ENCODE results near the gene KCNIP4. TPM values are rescaled to one million over a fixed set of nuclear protein-coding genes. Genes with fewer than 3 reads are reported as not detected.

Gene KCNIP4
- total and polyA plus RNA-seq, 12 donors, result 0.44 to 4.1 (median 1.6) TPM

- Histone ChIP-seq H3K4me3 (no peak overlapping the region), H3K4me1 (replicated peaks in 1 of 2) (no peaks in the 10 kb centered on the region), H3K9me3 (replicated peaks in 1 of 3) (no peaks in the 10 kb centered on the region), H3K27ac (no peak overlapping the region), H3K27me3 (no peaks in the 10 kb centered on the region), H3K36me3 (replicated peaks in 1 of 2) (no peaks in the 10 kb centered on the region)
- intact Hi-C loops (cut with DNase I), result no loop called here
- no peak for DNase-seq
- 51 to 64% (median 60%) methylated on average over 2 of the region's 2 CpGs for WGBS, 4 donors
- TF ChIP-seq, protein P1, sequence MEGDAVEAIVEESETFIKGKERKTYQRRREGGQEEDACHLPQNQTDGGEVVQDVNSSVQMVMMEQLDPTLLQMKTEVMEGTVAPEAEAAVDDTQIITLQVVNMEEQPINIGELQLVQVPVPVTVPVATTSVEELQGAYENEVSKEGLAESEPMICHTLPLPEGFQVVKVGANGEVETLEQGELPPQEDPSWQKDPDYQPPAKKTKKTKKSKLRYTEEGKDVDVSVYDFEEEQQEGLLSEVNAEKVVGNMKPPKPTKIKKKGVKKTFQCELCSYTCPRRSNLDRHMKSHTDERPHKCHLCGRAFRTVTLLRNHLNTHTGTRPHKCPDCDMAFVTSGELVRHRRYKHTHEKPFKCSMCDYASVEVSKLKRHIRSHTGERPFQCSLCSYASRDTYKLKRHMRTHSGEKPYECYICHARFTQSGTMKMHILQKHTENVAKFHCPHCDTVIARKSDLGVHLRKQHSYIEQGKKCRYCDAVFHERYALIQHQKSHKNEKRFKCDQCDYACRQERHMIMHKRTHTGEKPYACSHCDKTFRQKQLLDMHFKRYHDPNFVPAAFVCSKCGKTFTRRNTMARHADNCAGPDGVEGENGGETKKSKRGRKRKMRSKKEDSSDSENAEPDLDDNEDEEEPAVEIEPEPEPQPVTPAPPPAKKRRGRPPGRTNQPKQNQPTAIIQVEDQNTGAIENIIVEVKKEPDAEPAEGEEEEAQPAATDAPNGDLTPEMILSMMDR (IDR thresholded peaks at IDR 0.05), result no peak
- TF ChIP-seq POLR2A (IDR thresholded peaks at IDR 0.05), result no peak
These were observed 42.5 kb upstream of the KCNIP4 start for GRCh38 chr4:21991050-21991449.

DNA sequence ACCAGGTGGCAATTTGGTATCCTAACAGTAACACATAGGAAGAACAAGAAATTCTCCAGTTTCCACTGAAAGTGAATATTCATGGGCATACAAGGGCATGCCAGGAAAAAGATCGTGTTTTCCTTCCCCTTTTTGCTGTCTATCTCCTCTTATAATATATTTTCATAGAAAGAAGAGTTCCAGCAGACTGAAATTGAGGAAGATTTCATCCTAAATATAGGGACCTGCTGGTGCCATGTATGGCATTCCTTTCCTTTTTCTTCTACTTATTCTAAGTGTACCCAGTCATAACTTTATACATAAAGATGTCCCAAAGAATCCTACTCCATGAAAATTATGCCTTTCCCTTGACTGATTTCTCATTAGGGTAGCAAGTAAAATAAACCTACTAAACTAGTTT lies 40.8 kb upstream of the KCNIP4 start:
- Histone ChIP-seq H3K27me3 (no peaks in the 10 kb centered on the region), H3K9me3 (replicated peaks in 1 of 3) (no peaks in the 10 kb centered on the region), H3K4me1 (replicated peaks in 1 of 2) (no peaks in the 10 kb centered on the region), H3K27ac (no peak overlapping the region), H3K36me3 (replicated peaks in 1 of 2) (no peaks in the 10 kb centered on the region), H3K4me3 (no peak overlapping the region)
- intact Hi-C loops (cut with DNase I), result no loop called here
- WGBS, 4 donors, result 28 to 58% (median 49%) methylated on average over 1 of the region's 1 CpG
- TF ChIP-seq POLR2A (IDR thresholded peaks at IDR 0.05), result no peak
- TF ChIP-seq, protein P1 (IDR thresholded peaks at IDR 0.05), result no peak
- DNase-seq, result no peak

- no peak for DNase-seq
- intact Hi-C loops (cut with DNase I), result no loop called here
- H3K4me1 ChIP-seq (replicated peaks in 1 of 2), result no peaks in the 10 kb centered on the region
These were observed 37.7 kb upstream of the KCNIP4 start for GRCh38 chr4:21986307-21986706.

GRCh38 chr4:21982087-21982486 lies 33.5 kb upstream of the KCNIP4 start:
- Histone ChIP-seq H3K27me3 (no peaks in the 10 kb centered on the region), H3K4me1 (replicated peaks in 1 of 2) (no peaks in the 10 kb centered on the region), H3K4me3 (no peak overlapping the region), H3K36me3 (replicated peaks in 1 of 2) (no peaks in the 10 kb centered on the region), H3K27ac (no peak overlapping the region), H3K9me3 (replicated peaks in 1 of 3) (no peaks in the 10 kb centered on the region)
- intact Hi-C loops (cut with DNase I), result no loop called here
- DNase-seq, result no peak
- TF ChIP-seq POLR2A (IDR thresholded peaks at IDR 0.05), result no peak
- TF ChIP-seq, protein P1 (IDR thresholded peaks at IDR 0.05), result no peak
- 36 to 56% (median 51%) methylated on average over 1 of the region's 1 CpG for WGBS, 4 donors

More at GRCh38 chr4:21986307-21986706, 37.7 kb upstream of the KCNIP4 start:
- Histone ChIP-seq H3K27ac (no peak overlapping the region), H3K4me3 (no peak overlapping the region), H3K27me3 (no peaks in the 10 kb centered on the region), H3K9me3 (replicated peaks in 1 of 3) (no peaks in the 10 kb centered on the region), H3K36me3 (replicated peaks in 1 of 2) (no peaks in the 10 kb centered on the region)
- TF ChIP-seq POLR2A (IDR thresholded peaks at IDR 0.05), result no peak
- TF ChIP-seq, protein P1 (IDR thresholded peaks at IDR 0.05), result no peak
